GM19372 (cell line): ENCODE data around the gene XYLT2.
"Not testable (repeated sequence)": the region's sequence is repeated elsewhere in the genome, so short reads cannot be mapped to it uniquely, and the experiment has no call there.

ENCODE experiments used
- ATAC-seq: cut with Tn5 transposase; IDR thresholded peaks from one replicate; pipeline ENCODE4 v1.9.1; 2021; ENCODE audit warnings: mild to moderate bottlenecking, low read depth, moderate library complexity; ENCODE audit not compliant: unreplicated experiment

XYLT2 gene

DNA sequence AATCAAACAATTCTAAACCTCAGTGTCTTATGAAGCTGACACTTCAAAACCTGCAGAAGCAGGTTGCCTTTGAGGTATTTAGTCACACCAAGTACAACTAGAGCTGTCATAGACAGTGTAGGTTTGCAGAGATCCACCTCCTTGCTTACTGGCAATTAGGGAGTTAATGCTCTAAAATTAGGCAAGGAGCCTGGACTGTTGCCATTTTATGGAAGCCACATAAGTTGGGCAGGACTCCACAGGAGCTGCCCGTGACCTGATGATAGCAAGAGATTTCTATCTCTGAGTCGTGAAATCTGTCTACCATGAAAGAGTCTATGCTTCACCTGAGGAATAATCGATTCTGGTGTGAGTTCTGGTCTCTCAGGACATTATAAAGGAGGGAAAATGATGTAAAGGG, 36.0 kb downstream of the XYLT2 start:
- ATAC-seq = no peak

DNA sequence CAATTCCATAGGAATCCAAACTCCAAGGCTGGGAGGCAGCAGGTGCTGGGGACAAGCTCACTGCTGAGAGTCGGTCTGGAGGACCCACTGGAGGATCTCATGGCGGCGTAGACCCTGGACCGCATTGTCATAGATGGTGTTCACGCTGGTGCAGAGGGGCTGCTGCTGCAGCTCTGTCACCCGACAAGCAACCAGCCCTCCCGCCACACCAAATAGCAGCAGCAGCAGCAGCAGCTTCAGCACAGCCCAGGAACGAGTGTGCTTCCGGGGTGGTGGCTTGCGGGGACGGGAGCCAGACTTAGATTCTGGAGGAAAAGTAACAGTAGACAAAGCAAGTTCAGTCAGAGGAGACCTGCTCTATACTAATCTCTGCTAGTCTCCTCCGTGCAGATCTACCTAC, 37.0 kb downstream of the XYLT2 start:
- ATAC-seq = no peak

DNA sequence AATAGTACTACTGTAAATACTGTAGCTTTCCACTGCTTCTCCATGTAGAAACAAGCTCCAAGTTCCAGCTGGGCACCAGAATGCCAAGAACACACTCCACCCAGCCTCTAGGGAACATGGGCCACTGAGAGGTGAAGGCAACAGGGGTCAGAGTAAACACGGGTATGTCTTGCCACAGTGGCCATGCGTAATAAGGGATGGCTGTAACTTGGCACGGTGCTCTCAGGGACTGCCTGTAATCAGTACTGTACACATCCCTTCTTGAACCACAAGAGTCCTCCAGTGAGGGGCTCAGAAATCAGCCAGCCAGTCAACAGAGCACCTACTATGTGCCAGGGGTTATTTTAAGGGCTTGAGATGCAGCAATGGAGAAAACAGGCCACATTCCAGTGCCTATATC, 40.6 kb downstream of the XYLT2 start:
- ATAC-seq = no peak

GRCh38 chr17:50388728-50389127, 42.8 kb downstream of the XYLT2 start:
- no peak for ATAC-seq

- no peak for ATAC-seq
Measured at GRCh38 chr17:50389534-50389933, 43.6 kb downstream of the XYLT2 start.

DNA sequence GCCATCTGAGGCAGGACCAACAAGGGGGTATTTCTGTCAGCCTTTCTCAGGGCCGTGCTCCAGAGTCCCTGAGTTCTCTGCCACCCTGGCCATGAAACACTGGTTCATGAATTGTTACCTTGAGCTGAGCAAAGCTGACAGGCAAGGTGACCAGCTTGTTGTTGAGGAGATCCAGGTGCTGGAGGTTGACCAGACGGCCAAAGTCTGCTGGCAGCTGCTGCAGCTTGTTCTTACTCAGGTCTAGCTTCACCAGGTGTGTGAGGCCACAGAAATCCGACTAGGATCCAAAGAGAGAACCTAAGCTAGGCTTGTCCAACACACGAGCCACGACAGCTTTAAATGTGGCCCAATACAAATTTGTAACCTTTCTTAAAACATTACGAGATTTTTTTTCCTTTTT, 46.7 kb downstream of the XYLT2 start:
- ATAC-seq = no peak

DNA sequence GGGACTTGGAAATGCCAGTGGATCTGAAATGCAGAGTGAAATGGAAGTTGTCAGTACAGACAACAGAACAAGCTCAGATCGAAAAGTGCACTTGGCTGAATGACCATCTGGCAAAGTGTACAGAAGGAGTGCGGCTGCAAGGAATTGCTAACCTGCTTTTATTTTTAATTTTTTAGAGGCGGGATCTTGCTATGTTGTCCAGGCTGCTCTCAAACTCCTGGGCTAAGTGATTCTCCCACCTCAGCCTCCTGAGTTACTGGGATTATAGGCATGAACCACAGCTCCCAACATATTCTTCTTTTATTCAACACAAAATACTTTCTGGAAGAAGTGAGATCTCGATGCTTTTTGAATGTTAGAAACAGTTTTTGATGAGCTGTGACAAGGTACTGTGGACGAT, 47.8 kb downstream of the XYLT2 start:
- no peak for ATAC-seq

GRCh38 chr17:50394711-50395110, 48.8 kb downstream of the XYLT2 start:
- ATAC-seq = no peak

GRCh38 chr17:50396261-50397110, 50.6 kb downstream of the XYLT2 start:
- ATAC-seq = peak; percentile 7

- peak; percentile 96 for ATAC-seq
Measured at GRCh38 chr17:50397111-50397918, 51.4 kb downstream of the XYLT2 start, which contains the start of gene LRRC59. TSS of gene LRRC59 (minus strand) at chr17:50397523. CDS start at chr17:50397317, 206 bp downstream.

DNA sequence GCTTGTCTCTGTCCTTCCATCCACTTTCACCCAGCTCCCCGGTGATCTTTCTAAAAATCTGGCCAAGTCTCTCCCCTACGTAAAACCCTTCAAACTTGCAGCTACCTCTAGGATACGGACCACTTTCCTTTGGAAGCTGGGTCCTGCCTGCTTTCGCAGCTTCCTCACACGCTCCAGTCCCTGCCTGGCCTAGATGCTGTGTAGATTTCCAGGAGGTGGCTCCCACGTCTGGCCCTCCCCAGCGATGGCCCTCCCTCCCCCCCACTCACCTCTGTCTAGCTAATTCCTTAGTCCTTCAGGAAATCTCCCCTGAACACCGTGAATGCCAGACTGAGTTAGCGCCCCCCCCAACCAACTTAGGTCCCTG, 52.0 kb downstream of the XYLT2 start:
- ATAC-seq = no peak

- not testable (repeated sequence) for ATAC-seq
Measured at GRCh38 chr17:50398672-50399071, 52.7 kb downstream of the XYLT2 start.

DNA sequence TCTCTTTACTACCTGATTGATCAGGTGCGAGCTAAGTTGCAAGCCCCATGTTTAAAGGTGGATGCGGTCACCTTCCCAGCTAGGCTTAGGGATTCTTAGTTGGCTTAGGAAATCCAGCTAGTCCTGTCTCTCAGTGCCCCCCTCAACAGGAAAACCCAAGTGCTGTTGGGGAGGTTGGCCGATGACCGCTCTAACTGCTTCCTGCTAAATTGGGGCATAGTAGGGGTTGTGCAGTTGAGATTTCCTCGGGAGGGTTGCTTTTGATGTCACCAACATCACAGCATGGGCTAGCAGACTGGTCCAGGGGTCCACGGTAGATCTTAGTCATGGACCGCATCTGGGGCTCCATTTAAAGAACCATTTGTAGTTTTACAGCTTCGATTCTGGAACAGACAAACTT, 53.7 kb downstream of the XYLT2 start:
- ATAC-seq = not testable (repeated sequence)

DNA sequence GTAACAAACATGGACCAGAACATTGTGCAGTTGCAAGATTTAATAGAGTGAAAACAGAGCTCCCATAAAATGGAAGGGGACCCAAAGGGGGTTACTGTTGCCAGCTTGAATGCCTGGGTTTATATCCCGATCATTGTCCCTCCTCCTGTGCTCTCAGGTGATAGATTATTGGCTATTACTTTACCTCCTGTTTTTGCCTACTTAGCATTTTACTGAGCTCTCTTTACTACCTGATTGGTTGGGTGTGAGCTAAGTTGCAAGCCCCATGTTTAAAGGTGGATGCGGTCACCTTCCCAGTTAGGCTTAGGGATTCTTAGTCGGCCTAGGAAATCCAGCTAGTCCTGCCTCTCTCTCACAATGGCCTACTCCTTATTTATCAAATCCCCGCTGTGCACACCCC, 59.4 kb downstream of the XYLT2 start:
- not testable (repeated sequence) for ATAC-seq

GRCh38 chr17:50406578-50406977, 60.7 kb downstream of the XYLT2 start:
- no peak for ATAC-seq

GRCh38 chr17:50407921-50408320, 62.0 kb downstream of the XYLT2 start:
- no peak for ATAC-seq
